Natural killer cell (primary cell): ENCODE measurements around the gene MAN1C1. TPM values are rescaled to one million over a fixed set of nuclear protein-coding genes. Genes with fewer than 3 reads are reported as not detected.

ENCODE experiments used
- ATAC-seq, 3 donors: fragments of 150-1000 bp in 2 of 3; fragments of 200-7000 bp in 1 of 3; cut with Tn5 transposase; 1 replicate in 1 of 3; 2 replicates in 2 of 3; pipeline ENCODE4 v1.10.0; 2021; ENCODE audit warnings: mild to moderate bottlenecking in 2 of 3, moderate library complexity in 2 of 3
- DNase-seq, 2 donors: peaks; one replicate each; pipeline versions ENCODE4 v3.0.0 to v3.0.0-alpha.2; 2013 to 2021; ENCODE audit warnings: mixed read lengths in 1 of 2
- H3K27ac ChIP-seq: one replicate; pipeline ENCODE4 v1.5.1; 2013; ENCODE audit warnings: mild to moderate bottlenecking, low read length
- H3K27me3 ChIP-seq: one replicate; pipeline ENCODE4 v1.6.1; 2013; ENCODE audit warnings: low read length; ENCODE audit not compliant: control insufficient read depth, insufficient read depth
- H3K36me3 ChIP-seq: one replicate; pipeline ENCODE4 v1.6.1; 2013; ENCODE audit warnings: low read length; ENCODE audit not compliant: control insufficient read depth, insufficient read depth
- H3K4me1 ChIP-seq: one replicate; pipeline ENCODE4 v1.6.1; 2013; ENCODE audit warnings: low read length; ENCODE audit not compliant: control insufficient read depth, insufficient read depth
- H3K4me3 ChIP-seq: one replicate; pipeline ENCODE4 v1.5.1; 2013; ENCODE audit warnings: low read length
- H3K9me3 ChIP-seq: one replicate; pipeline ENCODE4 v1.6.1; 2013; ENCODE audit warnings: low read length; ENCODE audit not compliant: control insufficient read depth, insufficient read depth
- H3K27ac Mint-ChIP-seq, 2 donors: one replicate each; pipeline ENCODE4 v1.8.0; 2022; ENCODE audit warnings: mild to moderate bottlenecking in 2 of 2, mixed read lengths in 2 of 2, moderate library complexity in 1 of 2
- H3K27me3 Mint-ChIP-seq, 2 donors: one replicate each; pipeline ENCODE4 v1.8.0; 2022; ENCODE audit warnings: low read depth in 2 of 2, mixed read lengths in 2 of 2
- H3K36me3 Mint-ChIP-seq: one replicate; pipeline ENCODE4 v1.8.0; 2022; ENCODE audit warnings: mixed read lengths
- H3K4me1 Mint-ChIP-seq, 2 donors: one replicate each; pipeline ENCODE4 v1.8.0; 2022; ENCODE audit warnings: mixed read lengths in 2 of 2
- H3K4me3 Mint-ChIP-seq: one replicate; pipeline ENCODE4 v1.8.0; 2022; ENCODE audit warnings: mild to moderate bottlenecking, moderate library complexity, mixed read lengths
- H3K9me3 Mint-ChIP-seq, 2 donors: one replicate each; pipeline ENCODE4 v1.8.0; 2022; ENCODE audit warnings: mixed read lengths in 2 of 2
- WGBS: methylation state at CpG from one replicate; pipeline ENCODE4 v1.1.7; 2013; ENCODE audit warnings: missing lambda C conversion rate; ENCODE audit not compliant: insufficient coverage; 5-methylcytosine and 5-hydroxymethylcytosine counted together
- intact Hi-C: fragments of 100-400 bp; cut with micrococcal nuclease; formaldehyde crosslinking; loops from one replicate; pipeline ENCODE4 v1.14.2; 2022
- total RNA-seq, 4 donors: library from RNA; stranded (reverse); fragments of 120-200 nt in 1 of 4; gene quantifications; one replicate each; pipeline versions ENCODE4 v1.2.3 to v1.2.4, GENCODE V29; 2013 to 2022
- TF ChIP-seq, protein P1 (sequence below): fragments of 200-600 bp; IDR thresholded peaks from one replicate; pipeline ENCODE4 v1.8.0; 2022; ENCODE audit warnings: antibody characterized with exemption

Gene MAN1C1
- total RNA-seq, 3 donors from 2014 or later (not counting 1 experiment from before 2014, with no cell fraction given), result 3.6 to 7.5 (median 7.1) TPM

DNA sequence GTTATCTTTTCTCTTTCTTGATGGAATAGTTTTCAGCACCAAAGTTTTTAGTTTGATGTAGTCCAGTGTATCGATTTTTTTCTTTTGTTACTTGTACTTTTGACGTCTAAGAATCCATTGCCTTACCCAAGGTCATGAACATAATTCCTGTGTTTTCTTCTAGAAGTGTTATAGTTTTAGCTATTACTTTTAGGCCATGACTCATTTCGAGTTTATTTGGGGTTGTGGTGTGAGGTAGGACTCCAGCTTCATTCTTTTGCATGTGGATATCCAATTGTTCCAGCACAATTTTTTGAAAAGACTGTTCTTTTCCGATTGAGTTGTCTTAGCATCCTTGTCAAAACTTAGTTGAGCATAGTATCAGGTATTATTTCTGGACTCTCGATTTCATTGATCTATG, 104.0 kb downstream of the MAN1C1 start:
- peaks cover 34 to 49% of the 10 kb centered on the region in 2 donors for H3K27me3 Mint-ChIP-seq
- WGBS, result 93% methylated on average over 4 of the region's 5 CpGs
- no peaks in the 10 kb centered on the region for H3K9me3 ChIP-seq
- H3K36me3 ChIP-seq, result no peaks in the 10 kb centered on the region
- TF ChIP-seq, protein P1, sequence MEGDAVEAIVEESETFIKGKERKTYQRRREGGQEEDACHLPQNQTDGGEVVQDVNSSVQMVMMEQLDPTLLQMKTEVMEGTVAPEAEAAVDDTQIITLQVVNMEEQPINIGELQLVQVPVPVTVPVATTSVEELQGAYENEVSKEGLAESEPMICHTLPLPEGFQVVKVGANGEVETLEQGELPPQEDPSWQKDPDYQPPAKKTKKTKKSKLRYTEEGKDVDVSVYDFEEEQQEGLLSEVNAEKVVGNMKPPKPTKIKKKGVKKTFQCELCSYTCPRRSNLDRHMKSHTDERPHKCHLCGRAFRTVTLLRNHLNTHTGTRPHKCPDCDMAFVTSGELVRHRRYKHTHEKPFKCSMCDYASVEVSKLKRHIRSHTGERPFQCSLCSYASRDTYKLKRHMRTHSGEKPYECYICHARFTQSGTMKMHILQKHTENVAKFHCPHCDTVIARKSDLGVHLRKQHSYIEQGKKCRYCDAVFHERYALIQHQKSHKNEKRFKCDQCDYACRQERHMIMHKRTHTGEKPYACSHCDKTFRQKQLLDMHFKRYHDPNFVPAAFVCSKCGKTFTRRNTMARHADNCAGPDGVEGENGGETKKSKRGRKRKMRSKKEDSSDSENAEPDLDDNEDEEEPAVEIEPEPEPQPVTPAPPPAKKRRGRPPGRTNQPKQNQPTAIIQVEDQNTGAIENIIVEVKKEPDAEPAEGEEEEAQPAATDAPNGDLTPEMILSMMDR, result no peak
- no peaks in the 10 kb centered on the region for H3K4me1 Mint-ChIP-seq
- no peak for DNase-seq
- no peak overlapping the region for H3K4me3 ChIP-seq
- H3K4me1 ChIP-seq, result no peaks in the 10 kb centered on the region
- H3K4me3 Mint-ChIP-seq, result no peak overlapping the region
- H3K27me3 ChIP-seq, result no peaks in the 10 kb centered on the region
- H3K36me3 Mint-ChIP-seq, result no peaks in the 10 kb centered on the region
- H3K27ac Mint-ChIP-seq, result no peak overlapping the region
- intact Hi-C loops, result no loop called here
- no peak overlapping the region for H3K27ac ChIP-seq
- no peaks in the 10 kb centered on the region for H3K9me3 Mint-ChIP-seq
- no peak for ATAC-seq

DNA sequence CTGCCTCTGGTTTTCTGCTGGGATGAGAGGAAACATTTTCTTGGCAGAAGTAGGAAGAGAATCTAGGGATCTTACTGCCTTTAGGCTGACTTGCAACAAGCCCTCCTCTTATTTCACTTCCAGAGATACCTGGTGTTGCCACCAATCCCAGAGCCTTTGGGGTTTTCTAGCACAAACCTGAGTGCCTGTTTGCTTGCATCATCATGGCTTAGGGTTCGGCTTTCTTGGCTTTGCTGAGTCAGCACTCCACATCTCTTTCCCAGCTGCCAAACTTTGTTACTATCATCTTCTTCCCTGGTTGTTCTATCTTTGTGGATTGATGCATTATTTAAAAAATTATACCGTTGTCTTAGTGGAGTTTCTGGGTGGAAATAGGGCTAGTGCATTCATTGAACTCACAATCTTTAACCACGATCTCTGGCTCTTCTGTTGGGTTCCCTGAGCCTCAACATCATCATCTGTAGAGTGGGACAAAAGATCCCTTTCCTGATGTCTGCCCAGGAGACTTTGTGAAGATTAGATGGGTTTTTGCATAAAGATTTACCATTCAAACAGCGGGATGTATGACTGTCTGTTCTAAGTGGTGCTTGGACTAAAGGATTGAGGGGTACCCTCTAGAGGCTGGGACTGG, 106.8 kb downstream of the MAN1C1 start:
- H3K27me3 Mint-ChIP-seq, result peaks cover 36 to 72% of the 10 kb centered on the region in 2 donors
- DNase-seq, result no peak
- Histone ChIP-seq H3K27me3 (no peaks in the 10 kb centered on the region), H3K4me3 (no peak overlapping the region), H3K4me1 (no peaks in the 10 kb centered on the region), H3K27ac (no peak overlapping the region), H3K36me3 (no peaks in the 10 kb centered on the region), H3K9me3 (no peaks in the 10 kb centered on the region)
- 97% methylated on average over 2 of the region's 4 CpGs for WGBS
- H3K9me3 Mint-ChIP-seq, result no peaks in the 10 kb centered on the region
- no peak overlapping the region for H3K27ac Mint-ChIP-seq
- H3K4me3 Mint-ChIP-seq, result no peak overlapping the region
- H3K36me3 Mint-ChIP-seq, result no peaks in the 10 kb centered on the region
- no peak for ATAC-seq
- intact Hi-C loops, result no loop called here
- H3K4me1 Mint-ChIP-seq, result no peaks in the 10 kb centered on the region
- TF ChIP-seq, protein P1, result no peak

DNA sequence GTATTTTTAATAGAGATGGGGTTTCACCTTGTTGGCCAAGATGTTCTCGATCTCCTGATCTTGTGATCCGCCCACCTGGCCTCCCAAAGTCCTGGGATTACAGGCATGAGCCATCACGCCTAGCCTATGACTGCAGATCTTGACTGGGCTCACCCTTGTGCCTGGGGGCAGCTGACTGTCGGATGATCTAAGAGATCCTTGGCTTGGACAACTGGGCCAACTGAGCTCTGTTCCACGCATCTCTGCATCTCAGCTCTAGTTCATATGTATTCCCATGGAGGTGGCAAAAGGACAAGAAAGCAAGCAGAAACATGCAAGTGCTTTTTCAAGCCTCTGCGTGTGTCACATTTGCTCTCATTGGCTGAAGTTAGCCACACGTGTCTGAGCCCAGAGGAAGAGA, 107.6 kb downstream of the MAN1C1 start:
- TF ChIP-seq, protein P1, result no peak
- no peaks in the 10 kb centered on the region for H3K4me1 ChIP-seq
- no peak overlapping the region for H3K4me3 Mint-ChIP-seq
- WGBS, result 90% methylated on average over 7 of the region's 7 CpGs
- H3K27ac ChIP-seq, result no peak overlapping the region
- H3K4me3 ChIP-seq, result no peak overlapping the region
- ATAC-seq (no peak), DNase-seq (no peak)
- H3K36me3 ChIP-seq, result no peaks in the 10 kb centered on the region
- peaks cover 37 to 70% of the 10 kb centered on the region in 2 donors for H3K27me3 Mint-ChIP-seq
- H3K9me3 Mint-ChIP-seq, result no peaks in the 10 kb centered on the region
- intact Hi-C loops, result no loop called here
- H3K36me3 Mint-ChIP-seq, result no peaks in the 10 kb centered on the region
- H3K9me3 ChIP-seq, result no peaks in the 10 kb centered on the region
- no peaks in the 10 kb centered on the region for H3K4me1 Mint-ChIP-seq
- H3K27me3 ChIP-seq, result peaks cover 8% of the 10 kb centered on the region
- H3K27ac Mint-ChIP-seq, result no peak overlapping the region

DNA sequence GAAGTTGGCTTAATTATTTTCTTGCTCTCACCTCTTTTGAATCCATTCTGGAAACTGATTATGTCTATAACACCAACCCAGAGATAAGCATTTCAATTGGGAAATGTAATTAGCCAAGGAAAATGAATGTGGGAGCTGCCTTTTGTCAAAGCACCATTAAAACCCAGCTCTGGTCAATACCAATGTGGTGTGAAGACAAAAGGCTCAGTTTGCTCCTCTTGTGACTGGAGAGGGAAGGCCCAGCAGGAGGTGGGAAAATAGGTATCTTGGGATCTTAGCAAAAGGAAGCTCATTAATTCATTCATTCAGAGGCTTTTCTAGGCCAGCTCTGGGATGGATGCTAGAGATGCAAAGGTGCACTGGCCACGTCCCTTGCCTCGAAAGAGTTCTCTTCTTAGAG, 108.4 kb downstream of the MAN1C1 start:
- 91% methylated on average over 2 of the region's 2 CpGs for WGBS
- ATAC-seq (no peak), DNase-seq (no peak)
- Mint-ChIP-seq H3K27ac (no peak overlapping the region), H3K36me3 (no peaks in the 10 kb centered on the region), H3K27me3 (peaks cover 45 to 78% of the 10 kb centered on the region in 2 donors), H3K4me1 (no peaks in the 10 kb centered on the region), H3K9me3 (no peaks in the 10 kb centered on the region), H3K4me3 (no peak overlapping the region)
- intact Hi-C loops, result no loop called here
- Histone ChIP-seq H3K27ac (no peak overlapping the region), H3K27me3 (peaks cover 11% of the 10 kb centered on the region), H3K36me3 (no peaks in the 10 kb centered on the region), H3K9me3 (no peaks in the 10 kb centered on the region), H3K4me3 (no peak overlapping the region), H3K4me1 (no peaks in the 10 kb centered on the region)
- TF ChIP-seq, protein P1, result no peak
